ENCODE data around the gene KYAT1.

GRCh38 chr9:128840524-128840923 is 41.2 kb downstream of the KYAT1 start:
- TF ChIP-seq CTCF (IDR thresholded peaks at IDR 0.05; ENCODE audit: borderline replicate concordance, extremely low read depth, low read length, poor library complexity, severe bottlenecking), result no peak
- TF ChIP-seq EZH2 (IDR thresholded peaks at IDR 0.05; ENCODE audit: borderline replicate concordance, low read depth, low read length, severe bottlenecking), result no peak

All from DND-41 (cell line).